B cell (primary cell): Measurements from ENCODE around the gene CTCFL. TPM values are rescaled to one million over a fixed set of nuclear protein-coding genes. Genes with fewer than 3 reads are reported as not detected.

Source experiments
- ATAC-seq: fragments of 200-7000 bp; cut with Tn5 transposase; one replicate; pipeline ENCODE4 v1.10.0; 2021; ENCODE audit warnings: low read depth, mild to moderate bottlenecking, moderate number of reproducible peaks, moderate library complexity
- CTCF ChIA-PET: fragments of 350-600 bp; sonication (Branson Sonifier 250); formaldehyde crosslinking; loops from one replicate; lab custom pipeline; 2021; ENCODE audit warnings: antibody characterized with exemption, inconsistent platforms; lab: Charles Lee
- POLR2A ChIA-PET: fragments of 350-600 bp; sonication (Branson Sonifier 250); formaldehyde crosslinking; loops from one replicate; lab custom pipeline; 2021; ENCODE audit warnings: antibody characterized with exemption; lab: Charles Lee
- DNase-seq: peaks from one replicate; pipeline ENCODE4 v3.0.0; 2013
- H2AFZ ChIP-seq: 2 replicates; pipeline ENCODE4 v1.6.1; 2012; ENCODE audit warnings: mild to moderate bottlenecking, low read depth, low read length; ENCODE audit not compliant: insufficient read depth, poor library complexity, severe bottlenecking
- H3K27ac ChIP-seq, 2 donors: 1 replicate in 1 of 2; 2 replicates in 1 of 2; pipeline ENCODE4 v1.5.1; 2012 to 2013; ENCODE audit warnings: low read length in 2 of 2, mild to moderate bottlenecking in 2 of 2, moderate library complexity in 1 of 2
- H3K27me3 ChIP-seq, 4 experiments: fragments of 200-600 bp in 1 of 4; sonication (generic) in 1 of 4; replicated peaks in 1 of 4; 1 replicate in 2 of 4; 2 replicates in 2 of 4; pipeline versions ENCODE4 v1.6.1 to v1.7.0; 2013 to 2016; ENCODE audit warnings: low read length in 3 of 4, mild to moderate bottlenecking in 2 of 4, mixed read lengths in 1 of 4, moderate library complexity in 1 of 4; ENCODE audit not compliant: insufficient read depth in 4 of 4, control insufficient read depth in 3 of 4; ENCODE audit errors: control extremely low read depth in 1 of 4
- H3K36me3 ChIP-seq, 2 experiments: replicated peaks in 1 of 2; 1 replicate in 1 of 2; 2 replicates in 1 of 2; pipeline versions ENCODE4 v1.6.1 to v1.7.1; 2013; ENCODE audit warnings: low read length in 1 of 2; ENCODE audit not compliant: insufficient read depth in 2 of 2, control insufficient read depth in 1 of 2; ENCODE audit errors: control extremely low read depth in 1 of 2, extremely low read depth in 1 of 2
- H3K4me1 ChIP-seq, 2 donors: fragments of 200-600 bp in 1 of 2; sonication (generic) in 1 of 2; 1 replicate in 1 of 2; 2 replicates in 1 of 2; pipeline versions ENCODE4 v1.5.1 to v1.6.1; 2013 to 2017; ENCODE audit warnings: low read length in 2 of 2; ENCODE audit not compliant: control insufficient read depth in 2 of 2, insufficient read depth in 2 of 2
- H3K4me2 ChIP-seq: replicated peaks from 2 replicates; pipeline ENCODE3; 2012; ENCODE audit warnings: mild to moderate bottlenecking, low read depth, low read length; ENCODE audit not compliant: poor library complexity, severe bottlenecking
- H3K4me3 ChIP-seq, 5 experiments: fragments of 200-600 bp in 1 of 5; sonication (generic) in 1 of 5; 1 replicate in 3 of 5; 2 replicates in 2 of 5; pipeline versions ENCODE4 v1.5.1 to v1.7.0; 2011 to 2016; ENCODE audit warnings: low read length in 4 of 5, mild to moderate bottlenecking in 4 of 5, low read depth in 2 of 5, control low read depth in 1 of 5, moderate library complexity in 1 of 5; ENCODE audit not compliant: insufficient read depth in 1 of 5; ENCODE audit errors: control extremely low read depth in 1 of 5, extremely low read depth in 1 of 5
- H3K79me2 ChIP-seq: fragments of 200-600 bp; sonication (generic); one replicate; pipeline ENCODE4 v1.6.0; 2016; ENCODE audit warnings: low read length; ENCODE audit not compliant: control insufficient read depth, insufficient read depth
- H3K9ac ChIP-seq: fragments of 200-600 bp; sonication (generic); 2 replicates; pipeline ENCODE4 v1.6.1; 2017; ENCODE audit warnings: mild to moderate bottlenecking, low read length, moderate library complexity
- H3K9me3 ChIP-seq, 3 donors: one replicate each; pipeline versions ENCODE4 v1.6.1 to v1.7.1; 2013; ENCODE audit warnings: low read length in 2 of 3; ENCODE audit not compliant: control insufficient read depth in 2 of 3, insufficient read depth in 1 of 3; ENCODE audit errors: control extremely low read depth in 1 of 3
- H4K20me1 ChIP-seq: 2 replicates; pipeline ENCODE4 v1.6.0; 2012; ENCODE audit warnings: mild to moderate bottlenecking, low read length; ENCODE audit not compliant: insufficient read depth, control insufficient read depth, poor library complexity, severe bottlenecking
- H3K27ac Mint-ChIP-seq: one replicate; pipeline ENCODE4 v1.8.0; 2021; ENCODE audit warnings: mixed read lengths
- H3K27me3 Mint-ChIP-seq: one replicate; pipeline ENCODE4 v1.8.0; 2021; ENCODE audit warnings: mixed read lengths
- H3K4me1 Mint-ChIP-seq: one replicate; pipeline ENCODE4 v1.8.0; 2021; ENCODE audit warnings: mixed read lengths
- H3K4me3 Mint-ChIP-seq: one replicate; pipeline ENCODE4 v1.8.0; 2021; ENCODE audit warnings: mixed read lengths
- H3K9me3 Mint-ChIP-seq: one replicate; pipeline ENCODE4 v1.8.0; 2022; ENCODE audit warnings: mixed read lengths; ENCODE audit not compliant: insufficient read depth
- EZH2 ChIP-seq: IDR thresholded peaks from 2 replicates; pipeline ENCODE4 v1.6.1; 2012; ENCODE audit warnings: borderline replicate concordance, low read depth, mild to moderate bottlenecking, moderate library complexity, low read length; ENCODE audit not compliant: insufficient read depth, poor library complexity, severe bottlenecking
- WGBS: methylation state at CpG from one replicate; pipeline ENCODE4 v1.1.5; 2013; ENCODE audit warnings: missing lambda C conversion rate; ENCODE audit not compliant: insufficient coverage; 5-methylcytosine and 5-hydroxymethylcytosine counted together
- intact Hi-C: fragments of 100-400 bp; cut with micrococcal nuclease; formaldehyde crosslinking; loops from one replicate; pipeline ENCODE4 v1.10.0; 2022
- polyA plus RNA-seq: library from polyadenylated mRNA; depleted of rRNA; stranded (reverse); fragments of >200 nt; gene quantifications from 2 replicates; pipeline ENCODE4 v1.2.3, GENCODE V29; 2012
- total RNA-seq, 2 donors: library from RNA; stranded (reverse); fragments of 120-200 nt in 1 of 2; gene quantifications; 1 replicate in 1 of 2; 2 replicates in 1 of 2; pipeline versions ENCODE4 v1.2.3 to v1.2.4, GENCODE V29; 2013 to 2022
- TF ChIP-seq, protein P1 (sequence below): fragments of 200-600 bp; IDR thresholded peaks from one replicate; pipeline ENCODE4 v1.8.0; 2022; ENCODE audit warnings: antibody characterized with exemption, mild to moderate bottlenecking

The CTCFL gene
- total and polyA plus RNA-seq, 2 donors (not counting 1 experiment from before 2014, with no cell fraction given): not detected

DNA sequence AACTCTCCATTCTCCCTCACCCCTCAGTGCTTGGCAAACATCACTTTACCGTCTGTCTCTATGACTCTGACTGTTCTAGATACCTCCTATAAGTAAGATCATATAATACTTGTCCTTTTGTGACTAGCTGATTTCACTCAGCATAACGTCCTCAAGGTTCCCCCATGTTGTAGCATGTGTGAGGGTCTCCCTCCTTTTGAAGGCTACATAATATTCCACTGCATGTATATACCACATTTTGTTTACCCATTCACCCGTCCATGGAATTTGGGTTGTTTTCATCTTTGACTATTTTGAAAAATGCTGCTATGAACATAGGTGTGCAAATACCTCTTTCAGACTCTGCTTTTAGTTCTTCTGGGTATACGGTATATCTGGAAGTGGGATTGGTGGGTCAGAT lies 28.3 kb downstream of the CTCFL start:
- intact Hi-C loops: loop anchor here (10.0 kb wide), 1 partner anchor 128 kb away; the partner anchor contains the start of gene ZBP1
- peaks cover 0 to 3% (median 0%) of the 10 kb centered on the region in 4 experiments for H3K27me3 ChIP-seq
- no CpG with 5 or more reads among the region's 4 CpGs for WGBS
- H3K4me2 ChIP-seq: no peak overlapping the region
- no peaks in the 10 kb centered on the region for H3K36me3 ChIP-seq
- Mint-ChIP-seq H3K9me3 (no peaks in the 10 kb centered on the region), H3K4me1 (peaks cover 42% of the 10 kb centered on the region), H3K4me3 (no peak overlapping the region), H3K27ac (no peak overlapping the region), H3K27me3 (peaks cover 9% of the 10 kb centered on the region)
- no peaks in the 10 kb centered on the region for H3K79me2 ChIP-seq
- H4K20me1 ChIP-seq: no peaks in the 10 kb centered on the region
- H3K9ac ChIP-seq: no peak overlapping the region
- H2AFZ ChIP-seq: no peak overlapping the region
- H3K4me3 ChIP-seq: no peak overlapping the region
- TF ChIP-seq EZH2: no peak
- TF ChIP-seq, protein P1, sequence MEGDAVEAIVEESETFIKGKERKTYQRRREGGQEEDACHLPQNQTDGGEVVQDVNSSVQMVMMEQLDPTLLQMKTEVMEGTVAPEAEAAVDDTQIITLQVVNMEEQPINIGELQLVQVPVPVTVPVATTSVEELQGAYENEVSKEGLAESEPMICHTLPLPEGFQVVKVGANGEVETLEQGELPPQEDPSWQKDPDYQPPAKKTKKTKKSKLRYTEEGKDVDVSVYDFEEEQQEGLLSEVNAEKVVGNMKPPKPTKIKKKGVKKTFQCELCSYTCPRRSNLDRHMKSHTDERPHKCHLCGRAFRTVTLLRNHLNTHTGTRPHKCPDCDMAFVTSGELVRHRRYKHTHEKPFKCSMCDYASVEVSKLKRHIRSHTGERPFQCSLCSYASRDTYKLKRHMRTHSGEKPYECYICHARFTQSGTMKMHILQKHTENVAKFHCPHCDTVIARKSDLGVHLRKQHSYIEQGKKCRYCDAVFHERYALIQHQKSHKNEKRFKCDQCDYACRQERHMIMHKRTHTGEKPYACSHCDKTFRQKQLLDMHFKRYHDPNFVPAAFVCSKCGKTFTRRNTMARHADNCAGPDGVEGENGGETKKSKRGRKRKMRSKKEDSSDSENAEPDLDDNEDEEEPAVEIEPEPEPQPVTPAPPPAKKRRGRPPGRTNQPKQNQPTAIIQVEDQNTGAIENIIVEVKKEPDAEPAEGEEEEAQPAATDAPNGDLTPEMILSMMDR: no peak
- ChIA-PET POLR2A (interaction anchor here (1.0 kb wide), 1 partner anchor 98 kb away, joined by 4 read pairs; no protein-coding TSS in a partner anchor), CTCF (interaction anchor here (0.6 to 2.1 kb wide), 14 partner anchors 10 to 812 kb away, joined by 3 to 52 read pairs (median 6); partner anchors contain the start of gene ZBP1)
- H3K4me1 ChIP-seq: peaks cover 17 to 29% of the 10 kb centered on the region in 2 donors
- no peak for ATAC-seq
- no peak overlapping the region for H3K27ac ChIP-seq
- H3K9me3 ChIP-seq: no peaks in the 10 kb centered on the region
- no peak for DNase-seq

DNA sequence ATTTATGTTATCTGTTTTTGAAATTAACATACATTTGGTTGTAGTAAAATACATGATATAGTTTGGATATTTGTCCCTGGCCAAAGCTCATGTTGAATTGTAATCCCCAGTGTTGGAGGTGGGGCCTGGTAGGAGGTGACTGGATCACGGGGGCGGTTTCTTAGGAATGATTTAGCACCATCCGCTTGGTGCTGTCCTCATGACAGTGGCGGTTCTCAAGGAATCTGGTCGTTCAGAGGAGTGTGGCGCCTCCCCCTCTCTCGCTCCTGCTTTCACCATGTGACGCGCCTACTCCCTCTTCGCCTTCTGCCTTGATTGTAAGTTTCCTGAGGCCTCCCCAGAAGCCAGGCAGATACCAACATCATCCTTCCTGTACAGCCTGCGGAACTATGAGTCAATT lies 29.0 kb downstream of the CTCFL start:
- H3K4me2 ChIP-seq: no peak overlapping the region
- no peak overlapping the region for H3K27ac Mint-ChIP-seq
- H3K27me3 ChIP-seq: peaks cover 0 to 3% (median 0%) of the 10 kb centered on the region in 4 experiments
- CTCF ChIA-PET: interaction anchor here (0.6 to 2.1 kb wide), 28 partner anchors 11 to 203 kb away, joined by 3 to 52 read pairs (median 4); partner anchors contain the start of gene ZBP1
- no peak overlapping the region for H3K4me3 Mint-ChIP-seq
- no peaks in the 10 kb centered on the region for H3K9me3 Mint-ChIP-seq
- TF ChIP-seq, protein P1: no peak
- no peak for TF ChIP-seq EZH2
- intact Hi-C loops: loop anchor here (1.0 to 10.0 kb wide), 5 partner anchors 13 to 129 kb away; partner anchors contain the start of gene ZBP1
- H3K27ac ChIP-seq: no peak overlapping the region
- H3K36me3 ChIP-seq: no peaks in the 10 kb centered on the region
- H3K9ac ChIP-seq: no peak overlapping the region
- POLR2A ChIA-PET: interaction anchor here (0.8 to 1.0 kb wide), 2 partner anchors 98 to 105 kb away, joined by 4 to 6 read pairs; partner anchors contain the start of gene RBM38
- peaks cover 17 to 29% of the 10 kb centered on the region in 2 donors for H3K4me1 ChIP-seq
- ATAC-seq (no peak), DNase-seq (no peak)
- H3K27me3 Mint-ChIP-seq: peaks cover 9% of the 10 kb centered on the region
- 87% methylated on average over 10 of the region's 11 CpGs for WGBS
- H3K4me3 ChIP-seq: no peak overlapping the region
- no peak overlapping the region for H2AFZ ChIP-seq
- no peaks in the 10 kb centered on the region for H3K79me2 ChIP-seq
- peaks cover 42% of the 10 kb centered on the region for H3K4me1 Mint-ChIP-seq
- H4K20me1 ChIP-seq: no peaks in the 10 kb centered on the region
- no peaks in the 10 kb centered on the region for H3K9me3 ChIP-seq
